GM12875 (cell line): ENCODE measurements around the gene CLIP3.
"Not testable (repeated sequence)": the region's sequence is repeated elsewhere in the genome, so short reads cannot be mapped to it uniquely, and the experiment has no call there.

Experiments used
- H3K4me3 ChIP-seq: one replicate; pipeline ENCODE4 v1.5.1; 2011; ENCODE audit warnings: low read depth, low read length, control low read depth
- TF ChIP-seq, protein P1 (sequence below): IDR thresholded peaks from 2 replicates; pipeline ENCODE4 v1.5.1; 2011; ENCODE audit warnings: low read depth, mild to moderate bottlenecking, control low read depth, inconsistent platforms, low read length, moderate library complexity, borderline replicate concordance; ENCODE audit not compliant: insufficient read depth

CLIP3 gene, protein sequence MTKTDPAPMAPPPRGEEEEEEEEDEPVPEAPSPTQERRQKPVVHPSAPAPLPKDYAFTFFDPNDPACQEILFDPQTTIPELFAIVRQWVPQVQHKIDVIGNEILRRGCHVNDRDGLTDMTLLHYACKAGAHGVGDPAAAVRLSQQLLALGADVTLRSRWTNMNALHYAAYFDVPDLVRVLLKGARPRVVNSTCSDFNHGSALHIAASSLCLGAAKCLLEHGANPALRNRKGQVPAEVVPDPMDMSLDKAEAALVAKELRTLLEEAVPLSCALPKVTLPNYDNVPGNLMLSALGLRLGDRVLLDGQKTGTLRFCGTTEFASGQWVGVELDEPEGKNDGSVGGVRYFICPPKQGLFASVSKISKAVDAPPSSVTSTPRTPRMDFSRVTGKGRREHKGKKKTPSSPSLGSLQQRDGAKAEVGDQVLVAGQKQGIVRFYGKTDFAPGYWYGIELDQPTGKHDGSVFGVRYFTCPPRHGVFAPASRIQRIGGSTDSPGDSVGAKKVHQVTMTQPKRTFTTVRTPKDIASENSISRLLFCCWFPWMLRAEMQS

DNA sequence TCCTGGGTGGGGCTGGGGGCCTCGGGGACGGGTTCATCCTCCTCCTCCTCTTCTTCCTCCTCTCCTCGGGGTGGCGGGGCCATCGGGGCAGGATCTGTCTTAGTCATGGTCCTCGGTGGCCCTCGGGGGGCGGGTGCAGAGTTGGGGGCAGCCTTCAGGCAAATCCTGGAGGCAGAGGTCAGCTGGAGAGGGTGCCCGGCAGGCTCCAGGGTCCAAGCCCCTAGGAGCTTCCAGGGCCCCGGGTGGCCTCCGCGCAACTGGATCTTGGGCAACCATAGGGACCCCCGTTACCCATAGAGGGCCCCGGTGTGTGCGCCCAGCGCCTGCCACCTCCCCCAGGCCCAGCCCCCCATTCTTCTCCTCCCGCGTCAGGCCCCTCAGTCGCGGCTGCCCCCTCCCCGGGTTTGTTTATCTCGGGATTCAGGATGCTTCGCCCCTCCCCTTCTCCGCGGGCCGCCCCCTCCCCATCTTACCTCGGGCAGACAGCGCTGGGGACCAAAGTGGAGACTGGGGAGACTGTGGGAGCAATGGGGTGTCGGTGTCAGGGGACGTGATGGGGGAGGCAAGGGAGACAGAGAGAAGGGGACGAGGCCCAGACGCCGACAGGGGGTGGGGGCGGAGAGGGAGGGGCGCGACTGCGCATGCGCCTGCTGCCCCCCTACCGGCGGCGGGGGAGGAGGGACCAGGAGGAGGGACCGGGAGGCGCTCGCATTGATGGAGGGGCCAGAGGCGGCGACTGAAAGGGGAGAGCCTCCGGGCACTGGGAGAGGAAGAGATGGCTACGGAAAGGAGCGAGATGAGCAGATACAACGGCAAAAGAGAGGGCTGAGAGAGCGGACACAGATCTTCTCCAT is at the start of gene CLIP3:
CLIP3 (minus strand) TSS at position 623 of the 854 bp plus-strand sequence; CDS start at position 107, 516 bp downstream.
- H3K4me3 ChIP-seq = no peak within 1 kb of the TSS
- TF ChIP-seq, protein P1, sequence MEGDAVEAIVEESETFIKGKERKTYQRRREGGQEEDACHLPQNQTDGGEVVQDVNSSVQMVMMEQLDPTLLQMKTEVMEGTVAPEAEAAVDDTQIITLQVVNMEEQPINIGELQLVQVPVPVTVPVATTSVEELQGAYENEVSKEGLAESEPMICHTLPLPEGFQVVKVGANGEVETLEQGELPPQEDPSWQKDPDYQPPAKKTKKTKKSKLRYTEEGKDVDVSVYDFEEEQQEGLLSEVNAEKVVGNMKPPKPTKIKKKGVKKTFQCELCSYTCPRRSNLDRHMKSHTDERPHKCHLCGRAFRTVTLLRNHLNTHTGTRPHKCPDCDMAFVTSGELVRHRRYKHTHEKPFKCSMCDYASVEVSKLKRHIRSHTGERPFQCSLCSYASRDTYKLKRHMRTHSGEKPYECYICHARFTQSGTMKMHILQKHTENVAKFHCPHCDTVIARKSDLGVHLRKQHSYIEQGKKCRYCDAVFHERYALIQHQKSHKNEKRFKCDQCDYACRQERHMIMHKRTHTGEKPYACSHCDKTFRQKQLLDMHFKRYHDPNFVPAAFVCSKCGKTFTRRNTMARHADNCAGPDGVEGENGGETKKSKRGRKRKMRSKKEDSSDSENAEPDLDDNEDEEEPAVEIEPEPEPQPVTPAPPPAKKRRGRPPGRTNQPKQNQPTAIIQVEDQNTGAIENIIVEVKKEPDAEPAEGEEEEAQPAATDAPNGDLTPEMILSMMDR = no peak

DNA sequence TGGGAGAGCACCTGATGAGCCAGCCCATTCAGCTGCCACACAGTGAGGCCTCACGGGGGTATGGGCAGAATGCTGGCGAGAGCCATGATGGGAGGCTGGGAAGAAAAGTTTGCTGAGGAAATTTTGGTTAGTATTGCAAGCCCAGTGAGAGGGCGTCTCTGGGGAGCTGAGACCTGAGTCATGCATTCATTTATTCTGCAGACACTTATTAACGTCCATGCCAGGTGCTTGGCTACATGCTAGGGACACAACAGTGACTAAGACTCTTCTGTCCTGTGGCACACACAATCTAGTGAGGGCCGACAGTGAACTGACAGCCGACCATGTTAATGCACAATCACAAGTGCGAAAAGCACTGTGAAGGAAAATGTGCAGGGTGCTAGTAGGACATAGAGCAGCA is 49.2 kb upstream of the CLIP3 start:
- no peak overlapping the region for H3K4me3 ChIP-seq
- TF ChIP-seq, protein P1 = no peak

DNA sequence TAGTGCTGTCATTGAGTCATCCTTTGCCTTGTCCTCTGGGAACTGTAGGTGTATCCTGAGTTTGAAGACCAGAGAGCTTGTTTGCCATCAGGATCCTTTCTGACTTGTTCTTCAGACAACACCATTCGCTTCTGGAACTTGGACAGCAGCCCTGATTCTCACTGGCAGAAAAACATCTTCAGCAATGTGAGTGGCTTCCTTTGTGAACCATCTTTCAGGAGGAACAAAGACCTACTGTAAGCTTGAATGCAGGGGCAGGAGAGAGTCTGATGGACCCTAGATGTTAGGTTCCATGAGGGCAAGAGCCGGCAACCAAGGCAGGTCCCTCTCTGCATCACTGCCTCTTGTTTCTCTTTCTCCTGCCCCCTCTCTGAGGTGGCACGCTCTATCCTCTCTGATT is 48.7 kb upstream of the CLIP3 start:
- TF ChIP-seq, protein P1 = no peak
- H3K4me3 ChIP-seq = no peak overlapping the region

DNA sequence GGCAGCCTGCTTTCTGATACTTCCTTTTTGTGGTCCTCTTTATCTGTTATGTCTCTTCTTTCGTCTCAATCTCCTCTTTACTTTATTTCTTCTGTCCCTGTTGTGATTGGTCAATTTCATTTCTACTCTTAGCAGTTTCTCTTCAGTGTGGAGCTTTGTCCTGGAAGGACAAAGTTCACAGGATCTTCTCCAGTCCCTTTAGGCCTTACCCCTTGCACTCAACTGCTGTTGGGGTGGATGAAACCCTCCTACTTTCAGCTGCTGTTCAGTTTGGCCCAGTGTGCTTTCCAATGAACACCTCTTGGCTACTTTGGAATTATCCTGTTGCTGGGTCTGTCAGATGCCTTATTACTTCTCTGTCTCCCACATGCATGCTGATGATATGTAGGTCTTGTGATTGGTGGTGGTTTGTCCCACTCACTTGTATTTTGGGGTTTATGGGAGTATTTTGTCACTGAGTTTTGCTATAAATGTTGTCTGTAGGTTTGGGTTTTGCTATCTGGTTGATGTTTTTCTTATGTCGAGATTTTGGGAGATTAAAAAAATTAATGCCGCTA is 46.8 kb upstream of the CLIP3 start:
- TF ChIP-seq, protein P1 = no peak
- H3K4me3 ChIP-seq = no peak overlapping the region

DNA sequence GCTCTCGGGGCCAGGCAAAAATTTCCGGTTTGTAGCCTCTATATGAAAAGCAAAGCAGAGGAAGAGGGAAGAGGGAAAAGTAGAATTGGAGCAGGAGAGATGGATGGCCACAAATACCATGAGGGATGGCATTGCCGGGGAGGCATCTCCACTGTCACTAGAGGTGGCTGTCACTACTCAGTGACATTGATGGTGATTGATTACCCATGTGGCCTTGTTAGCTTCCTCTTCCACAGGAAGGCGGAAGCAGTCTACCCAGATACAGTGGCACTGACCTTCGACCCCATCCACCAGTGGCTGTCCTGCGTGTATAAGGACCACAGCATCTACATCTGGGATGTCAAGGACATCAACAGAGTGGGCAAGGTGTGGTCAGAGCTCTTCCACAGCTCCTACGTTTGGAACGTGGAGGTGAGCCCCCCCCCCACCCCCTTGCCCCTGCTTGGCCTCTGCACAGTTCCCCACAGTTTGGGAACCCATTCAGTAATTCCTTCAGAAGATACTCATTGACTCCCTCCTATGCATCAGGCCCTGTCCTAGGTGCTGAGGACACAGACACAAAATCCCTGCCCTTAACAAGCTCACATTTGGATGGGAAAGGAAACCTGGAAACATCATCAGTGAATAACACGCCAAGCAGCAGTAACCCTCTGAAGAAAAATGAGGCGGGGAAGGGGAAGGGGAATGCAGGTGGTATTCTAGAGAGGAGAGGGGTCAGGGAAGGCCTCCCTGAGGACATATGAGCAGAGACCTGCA is 40.6 kb upstream of the CLIP3 start:
- H3K4me3 ChIP-seq = no peak overlapping the region
- TF ChIP-seq, protein P1 = no peak

DNA sequence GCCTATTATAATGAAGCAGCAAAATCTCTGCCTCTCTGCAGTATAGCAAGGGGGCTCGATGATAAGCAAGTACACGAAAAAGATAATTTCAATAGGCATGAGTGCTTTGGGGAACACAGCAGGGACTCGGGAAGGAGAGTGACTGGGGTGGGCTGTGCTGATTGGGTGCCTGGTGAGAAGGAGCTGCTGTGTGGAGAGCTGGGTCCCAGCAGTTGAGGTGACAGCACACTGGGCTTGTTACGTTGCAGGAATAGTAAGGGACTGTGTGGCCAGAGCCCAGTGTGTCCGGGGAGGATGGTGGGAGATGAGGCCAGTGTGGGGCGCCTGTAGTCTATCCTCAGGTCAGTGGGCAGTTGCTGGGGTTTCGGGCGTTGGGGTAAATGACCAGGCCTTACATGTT is 39.4 kb upstream of the CLIP3 start:
- TF ChIP-seq, protein P1 = no peak
- H3K4me3 ChIP-seq = no peak overlapping the region

DNA sequence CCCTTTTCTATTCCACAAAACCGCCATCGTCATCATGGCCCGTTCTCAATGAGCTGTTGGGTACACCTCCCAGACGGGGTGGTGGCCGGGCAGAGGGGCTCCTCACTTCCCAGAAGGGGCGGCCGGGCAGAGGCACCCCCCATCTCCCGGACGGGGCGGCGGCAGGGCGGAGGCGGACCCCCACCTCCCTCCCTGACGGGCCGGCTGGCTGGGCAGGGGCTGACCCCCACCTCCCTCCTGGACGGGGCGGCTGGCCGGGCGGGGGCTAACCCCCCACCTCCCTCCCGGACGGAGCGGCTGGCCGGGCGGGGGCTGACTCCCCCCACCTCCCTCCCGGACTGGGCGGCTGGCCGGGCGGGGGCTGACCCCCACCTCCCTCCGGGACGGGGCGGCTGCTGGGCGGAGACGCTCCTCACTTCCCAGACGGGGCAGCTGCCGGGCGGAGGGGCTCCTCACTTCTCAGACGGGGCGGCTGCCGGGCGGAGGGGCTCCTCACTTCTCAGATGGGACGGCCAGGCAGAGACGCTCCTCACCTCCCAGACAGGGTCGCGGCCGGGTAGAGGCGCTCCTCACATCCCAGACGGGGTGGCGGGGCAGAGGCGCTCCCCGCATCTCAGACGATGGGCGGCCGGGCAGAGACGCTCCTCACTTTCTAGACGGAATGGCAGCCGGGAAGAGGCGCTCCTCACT is 36.3 kb upstream of the CLIP3 start:
- H3K4me3 ChIP-seq = not testable (repeated sequence)
